Measurements from ENCODE around the gene ARHGAP5.

Gene ARHGAP5, protein sequence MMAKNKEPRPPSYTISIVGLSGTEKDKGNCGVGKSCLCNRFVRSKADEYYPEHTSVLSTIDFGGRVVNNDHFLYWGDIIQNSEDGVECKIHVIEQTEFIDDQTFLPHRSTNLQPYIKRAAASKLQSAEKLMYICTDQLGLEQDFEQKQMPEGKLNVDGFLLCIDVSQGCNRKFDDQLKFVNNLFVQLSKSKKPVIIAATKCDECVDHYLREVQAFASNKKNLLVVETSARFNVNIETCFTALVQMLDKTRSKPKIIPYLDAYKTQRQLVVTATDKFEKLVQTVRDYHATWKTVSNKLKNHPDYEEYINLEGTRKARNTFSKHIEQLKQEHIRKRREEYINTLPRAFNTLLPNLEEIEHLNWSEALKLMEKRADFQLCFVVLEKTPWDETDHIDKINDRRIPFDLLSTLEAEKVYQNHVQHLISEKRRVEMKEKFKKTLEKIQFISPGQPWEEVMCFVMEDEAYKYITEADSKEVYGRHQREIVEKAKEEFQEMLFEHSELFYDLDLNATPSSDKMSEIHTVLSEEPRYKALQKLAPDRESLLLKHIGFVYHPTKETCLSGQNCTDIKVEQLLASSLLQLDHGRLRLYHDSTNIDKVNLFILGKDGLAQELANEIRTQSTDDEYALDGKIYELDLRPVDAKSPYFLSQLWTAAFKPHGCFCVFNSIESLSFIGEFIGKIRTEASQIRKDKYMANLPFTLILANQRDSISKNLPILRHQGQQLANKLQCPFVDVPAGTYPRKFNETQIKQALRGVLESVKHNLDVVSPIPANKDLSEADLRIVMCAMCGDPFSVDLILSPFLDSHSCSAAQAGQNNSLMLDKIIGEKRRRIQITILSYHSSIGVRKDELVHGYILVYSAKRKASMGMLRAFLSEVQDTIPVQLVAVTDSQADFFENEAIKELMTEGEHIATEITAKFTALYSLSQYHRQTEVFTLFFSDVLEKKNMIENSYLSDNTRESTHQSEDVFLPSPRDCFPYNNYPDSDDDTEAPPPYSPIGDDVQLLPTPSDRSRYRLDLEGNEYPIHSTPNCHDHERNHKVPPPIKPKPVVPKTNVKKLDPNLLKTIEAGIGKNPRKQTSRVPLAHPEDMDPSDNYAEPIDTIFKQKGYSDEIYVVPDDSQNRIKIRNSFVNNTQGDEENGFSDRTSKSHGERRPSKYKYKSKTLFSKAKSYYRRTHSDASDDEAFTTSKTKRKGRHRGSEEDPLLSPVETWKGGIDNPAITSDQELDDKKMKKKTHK (N-terminal part only)

GRCh38 chr14:32077081-32078022 lies at the start of gene ARHGAP5:
TSS of gene ARHGAP5 (plus strand) at chr14:32077304. CDS start at chr14:32090670, 13,366 bp downstream.
- DNase-seq (ENCODE audit: low read depth in 3 of 3): peak in 2 of 3 experiments; percentile 16 to 38

DNA sequence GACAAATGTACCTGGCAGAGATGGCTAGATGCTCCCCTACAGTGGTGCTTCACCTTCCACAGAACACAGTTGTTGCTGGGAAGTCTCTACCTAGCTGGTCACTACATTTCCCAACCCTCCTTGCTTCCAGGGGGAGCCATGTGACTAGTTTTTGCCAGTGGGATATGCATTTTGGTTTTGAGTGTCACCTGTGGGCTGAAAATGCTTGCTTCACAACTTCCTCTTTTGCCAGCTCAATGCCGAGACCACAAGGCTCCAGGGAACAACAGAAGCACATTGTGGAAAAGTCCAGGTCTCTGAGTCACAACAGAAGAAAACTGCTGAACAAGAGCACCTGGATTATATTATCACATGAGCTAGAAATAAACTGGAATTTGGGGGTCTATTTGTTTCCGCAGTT lies 48.5 kb upstream of the ARHGAP5 start:
- DNase-seq (ENCODE audit: low read depth in 3 of 3): no peak

DNA sequence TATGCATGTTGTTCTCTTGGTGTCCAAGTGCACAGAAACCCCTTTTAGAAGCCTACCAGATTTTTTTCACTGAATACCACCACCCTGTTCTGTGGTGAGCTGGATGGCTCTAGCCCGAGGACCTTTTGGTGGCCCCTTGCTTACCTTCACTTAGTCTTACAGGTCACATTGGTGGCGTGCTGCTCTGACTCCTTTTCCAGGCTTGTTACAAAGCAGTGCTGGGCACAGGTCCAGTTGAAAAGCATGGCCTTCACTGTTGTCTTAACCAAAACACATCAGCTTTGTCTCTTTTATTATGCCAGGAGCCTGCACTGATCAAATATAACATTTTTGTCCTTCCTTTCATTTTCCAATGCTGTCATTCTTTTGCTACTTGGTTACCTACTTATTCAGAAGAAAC lies 43.6 kb upstream of the ARHGAP5 start:
- no peak for DNase-seq (ENCODE audit: low read depth in 3 of 3)

GRCh38 chr14:32038876-32039275 lies 38.2 kb upstream of the ARHGAP5 start:
- DNase-seq (ENCODE audit: low read depth in 3 of 3): no peak

DNA sequence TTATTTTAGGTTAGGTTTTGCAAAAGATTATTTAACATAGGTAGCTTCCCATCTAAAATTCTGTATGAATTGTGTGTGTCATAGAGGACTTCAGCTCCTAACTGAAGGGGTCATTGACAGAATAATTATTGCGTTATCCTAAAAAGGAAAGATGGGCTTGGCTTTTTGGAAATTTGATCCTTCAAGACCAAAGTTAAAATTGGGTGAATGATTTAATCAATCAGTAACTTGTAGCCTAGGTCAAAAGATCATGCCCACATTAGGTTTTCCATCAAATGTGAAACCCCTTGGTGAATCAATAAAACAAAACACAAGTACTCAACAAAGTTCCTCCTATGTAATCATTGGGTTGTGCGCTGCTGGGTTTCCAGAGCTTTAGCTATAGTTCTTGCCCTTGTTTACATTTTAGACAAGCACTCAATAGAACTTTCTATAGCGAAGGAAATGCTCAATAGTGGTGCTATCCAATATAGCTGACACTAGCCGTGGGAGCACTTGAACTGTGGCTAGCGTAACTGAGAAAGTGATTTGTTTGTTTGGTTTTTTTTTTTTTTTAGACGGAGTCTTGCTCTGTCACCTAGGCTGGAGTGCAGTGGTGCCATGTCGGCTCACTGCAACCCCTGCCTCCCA lies 37.6 kb upstream of the ARHGAP5 start:
- DNase-seq (ENCODE audit: low read depth in 3 of 3): no peak

DNA sequence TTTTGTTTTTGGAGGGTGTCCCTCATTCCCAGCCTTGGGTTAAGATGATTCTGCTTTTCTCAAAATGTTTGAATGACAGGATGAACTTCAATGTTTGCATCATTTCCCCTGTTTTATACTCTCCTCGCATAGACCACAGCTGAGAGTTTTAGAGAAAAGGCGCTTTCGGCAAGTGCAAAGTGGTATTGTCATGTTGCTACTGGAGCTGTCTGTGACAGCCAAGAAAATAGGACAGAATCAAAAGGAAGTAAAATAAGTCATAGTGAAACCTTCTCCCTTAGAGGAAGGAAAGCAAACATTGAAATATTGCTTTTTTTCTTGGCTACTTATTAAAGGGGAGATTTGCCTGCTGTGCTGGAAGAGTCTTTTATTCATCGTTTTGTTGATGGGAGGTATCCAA lies 33.5 kb upstream of the ARHGAP5 start:
- no peak for DNase-seq (ENCODE audit: low read depth in 3 of 3)

DNA sequence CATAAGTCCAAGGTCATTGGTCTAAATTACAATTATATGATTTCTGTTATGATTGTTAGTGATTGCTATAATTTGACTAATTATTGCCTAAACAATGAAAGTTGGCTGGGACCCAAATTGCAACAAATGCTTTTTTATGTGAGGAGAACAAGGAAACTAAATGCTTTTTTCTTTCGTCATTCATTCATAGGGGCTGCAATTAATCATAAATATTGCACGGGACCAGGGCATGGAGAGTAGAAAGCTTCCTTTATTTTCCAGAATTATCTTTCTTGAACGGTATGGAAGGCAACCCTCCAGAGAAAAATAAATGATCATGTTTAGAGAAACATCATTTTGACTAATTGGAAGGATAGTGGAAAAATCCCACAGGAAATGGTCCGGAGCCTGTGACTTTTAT lies 32.6 kb upstream of the ARHGAP5 start:
- DNase-seq (ENCODE audit: low read depth in 3 of 3): no peak

GRCh38 chr14:32047791-32048190 lies 29.3 kb upstream of the ARHGAP5 start:
- DNase-seq (ENCODE audit: low read depth in 3 of 3): no peak

DNA sequence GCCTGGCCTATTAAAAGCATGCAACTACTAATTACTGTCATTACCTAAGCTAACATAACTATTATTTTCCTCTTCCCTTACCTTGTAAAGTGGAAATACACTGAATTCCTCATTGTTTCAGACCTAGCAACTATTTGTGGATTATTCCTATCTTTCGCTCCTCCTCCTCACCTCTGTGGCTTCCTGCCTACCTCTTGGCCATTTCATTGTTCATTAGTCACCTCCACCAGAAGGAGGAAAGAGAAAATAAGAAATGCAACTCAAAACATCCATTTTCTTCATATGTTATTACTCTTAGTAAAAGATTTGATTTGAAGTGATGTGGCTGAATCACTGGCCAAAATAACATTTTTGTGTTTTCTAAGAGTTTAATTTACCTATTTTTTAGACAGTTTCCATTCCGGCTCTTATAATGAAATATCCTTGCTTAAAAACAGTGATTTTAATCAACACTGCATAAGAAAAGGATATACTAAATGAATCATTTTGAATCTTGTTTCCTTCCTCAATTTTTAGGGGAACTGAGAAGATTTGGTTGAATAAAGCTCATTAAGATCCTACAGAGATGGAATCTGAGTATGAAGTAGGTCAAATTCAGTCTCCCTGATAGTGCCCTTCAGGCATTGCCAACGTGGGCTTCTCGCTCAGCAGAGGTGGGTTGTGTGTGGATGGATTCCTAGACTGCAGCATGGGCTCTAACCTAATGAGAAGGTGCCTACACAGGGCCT lies 27.6 kb upstream of the ARHGAP5 start:
- DNase-seq (ENCODE audit: low read depth in 3 of 3): no peak

DNA sequence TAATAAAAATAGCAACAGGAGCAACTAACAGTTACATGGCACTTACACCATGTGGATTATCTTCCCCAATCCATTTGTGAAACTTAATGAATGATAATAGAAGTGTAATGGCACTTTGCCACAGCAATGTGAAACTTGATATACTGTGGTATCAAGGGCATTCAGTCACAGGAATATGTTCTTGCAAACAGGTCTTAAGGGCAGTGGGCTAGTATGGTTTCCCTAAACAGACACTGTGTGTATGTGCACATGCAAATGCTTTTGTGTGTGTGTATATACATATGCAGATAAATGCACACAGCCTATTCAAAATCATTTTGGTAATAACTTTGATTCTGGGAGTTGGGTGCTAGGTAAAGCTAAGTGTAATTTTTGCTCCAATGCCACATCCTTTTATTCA lies 26.2 kb upstream of the ARHGAP5 start:
- no peak for DNase-seq (ENCODE audit: low read depth in 3 of 3)

DNA sequence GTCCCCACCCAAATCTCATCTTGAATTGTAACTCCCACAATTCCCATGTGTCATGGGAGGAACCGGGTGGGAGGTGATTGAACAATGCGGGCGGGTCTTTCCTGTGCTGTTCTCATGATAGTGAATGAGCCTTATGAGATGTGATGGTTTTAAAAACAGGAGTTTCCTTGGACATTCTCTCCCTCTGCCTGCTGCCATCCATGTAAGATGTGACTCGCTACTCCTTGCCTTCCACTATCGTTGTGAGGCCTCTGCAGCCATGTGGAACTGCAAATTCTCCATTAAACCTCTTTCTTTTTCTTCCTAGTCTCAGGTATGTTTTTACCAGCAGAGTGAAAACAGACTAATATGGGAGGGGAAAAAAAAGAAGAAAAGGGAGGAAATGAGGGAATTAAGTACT lies 22.6 kb upstream of the ARHGAP5 start:
- no peak for DNase-seq (ENCODE audit: low read depth in 3 of 3)

GRCh38 chr14:32055175-32055574 lies 21.9 kb upstream of the ARHGAP5 start:
- DNase-seq (ENCODE audit: low read depth in 3 of 3): no peak

GRCh38 chr14:32059702-32060101 lies 17.4 kb upstream of the ARHGAP5 start:
- no peak for DNase-seq (ENCODE audit: low read depth in 3 of 3)

GRCh38 chr14:32064931-32065330 lies 12.2 kb upstream of the ARHGAP5 start:
- no peak for DNase-seq (ENCODE audit: low read depth in 3 of 3)

DNA sequence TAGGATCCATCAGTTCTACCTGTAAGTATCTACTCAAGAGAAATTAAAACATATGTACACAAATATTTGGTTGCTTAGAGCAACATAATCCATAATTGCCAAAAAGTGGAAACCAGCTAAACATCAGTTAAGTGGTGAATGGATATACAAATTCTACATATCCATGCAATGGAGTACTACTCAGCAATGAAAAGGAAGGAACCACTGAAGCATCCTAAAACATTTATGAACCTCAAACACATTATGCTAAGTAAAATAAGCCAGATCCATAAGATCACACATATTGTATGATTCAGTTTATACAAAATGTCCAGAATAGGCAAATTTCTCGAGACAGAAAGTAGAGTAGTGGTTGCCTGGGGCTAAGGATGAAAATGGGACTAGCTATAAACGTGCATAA lies 8.4 kb upstream of the ARHGAP5 start:
- no peak for DNase-seq (ENCODE audit: low read depth in 3 of 3)

GRCh38 chr14:32070282-32070681 lies 6.8 kb upstream of the ARHGAP5 start:
- DNase-seq (ENCODE audit: low read depth in 3 of 3): no peak

DNA sequence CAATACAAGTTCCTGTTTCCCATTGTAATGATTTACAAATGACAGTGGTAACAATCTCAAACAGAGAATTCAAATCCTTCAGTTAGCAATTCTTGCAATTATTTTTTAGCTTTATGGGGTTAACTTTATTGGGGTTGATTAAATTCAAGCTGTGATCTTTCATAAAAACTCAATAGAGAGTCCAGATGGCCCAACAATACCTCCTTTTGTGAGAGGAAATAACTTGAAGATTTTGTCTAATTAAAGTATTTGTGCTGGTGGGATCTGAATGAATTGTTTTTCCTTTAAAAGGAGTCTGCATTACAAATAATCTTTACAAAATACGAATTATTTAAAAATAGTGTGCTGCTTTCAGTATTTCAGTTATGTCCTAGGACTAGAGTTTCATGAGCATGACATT lies 4.4 kb upstream of the ARHGAP5 start:
- DNase-seq (ENCODE audit: low read depth in 3 of 3): no peak

DNA sequence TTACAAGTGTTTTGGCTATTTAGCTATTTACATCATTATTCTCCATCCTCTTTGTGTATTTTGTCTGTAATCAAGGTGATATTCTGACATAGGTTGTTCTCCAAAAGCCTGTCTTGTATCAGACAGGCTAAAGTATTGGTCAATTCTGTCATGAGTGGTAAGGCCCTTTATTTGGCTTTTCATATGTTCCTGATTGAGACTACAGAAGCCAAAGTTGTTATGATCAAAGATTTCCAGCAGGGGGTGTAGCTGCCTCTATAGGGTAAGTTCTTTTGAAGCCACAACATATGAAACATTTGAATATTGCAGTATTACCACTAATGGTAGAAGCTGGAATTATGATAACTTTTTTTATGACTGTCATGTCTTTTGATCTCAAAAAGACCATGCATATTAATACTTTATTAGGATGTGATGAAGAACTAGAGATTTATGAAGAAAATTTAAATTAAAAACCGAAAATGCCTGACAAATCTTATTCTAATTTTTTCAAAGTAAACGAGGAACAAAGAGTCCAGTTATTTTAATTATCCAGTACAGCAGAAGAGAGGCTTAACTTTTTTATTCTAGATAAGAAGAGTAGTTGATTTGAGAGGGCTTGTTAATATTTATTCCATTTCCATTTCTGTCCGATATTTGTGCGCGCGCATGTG lies 3.4 kb upstream of the ARHGAP5 start:
- DNase-seq (ENCODE audit: low read depth in 3 of 3): peak in 1 of 3 experiments; percentile 25

- DNase-seq (ENCODE audit: low read depth in 3 of 3): no peak
Measured at GRCh38 chr14:32074887-32075572, 2.1 kb upstream of the ARHGAP5 start.

Measured in stimulated activated CD4-positive, alpha-beta T cell treated with anti-CD3 and anti-CD28 coated beads, TNF-alpha, amount 100 ng/mL, for 24 hours (primary cell).